OCI-LY7 (cell line): Measurements from ENCODE around the gene MRPL41. TPM values are rescaled to one million over a fixed set of nuclear protein-coding genes. Genes with fewer than 3 reads are reported as not detected.
"Not testable (repeated sequence)": the region's sequence is repeated elsewhere in the genome, so short reads cannot be mapped to it uniquely, and the experiment has no call there.

Experiments used
- BruUV-seq: library from RNA; stranded (reverse); fragments of 400-500 nt; replicated peaks from 2 replicates; lab custom pipeline; 2021; lab: Mats Ljungman, UMichigan
- CTCF ChIA-PET: fragments of 300-600 bp; sonication (Branson Sonifier 250); formaldehyde crosslinking; loops from one replicate; lab custom pipeline; 2022; ENCODE audit warnings: antibody characterized with exemption; ENCODE audit not compliant: unreplicated experiment; lab: Charles Lee
- POLR2A ChIA-PET: fragments of 300-600 bp; sonication (Branson Sonifier 250); formaldehyde crosslinking; loops from one replicate; lab custom pipeline; 2022; ENCODE audit warnings: antibody characterized with exemption; lab: Charles Lee
- DNase-seq: peaks from one replicate; pipeline ENCODE4 v3.0.0-alpha.2; 2015; ENCODE audit warnings: low spot score
- H2AFZ ChIP-seq: fragments of 200-600 bp; sonication (generic), shearing (Covaris generic); 2 replicates; pipeline ENCODE4 v1.6.1; 2014; ENCODE audit warnings: mild to moderate bottlenecking, antibody characterized with exemption, low read length, moderate library complexity
- H3K27ac ChIP-seq: fragments of 200-600 bp; sonication (generic); 2 replicates; pipeline ENCODE4 v1.5.1; 2014; ENCODE audit warnings: mixed run types, low read depth, mild to moderate bottlenecking, moderate library complexity, low read length, inconsistent platforms; ENCODE audit not compliant: poor library complexity, severe bottlenecking
- H3K36me3 ChIP-seq: fragments of 200-600 bp; sonication (generic); 2 replicates; pipeline ENCODE4 v1.6.1; 2014; ENCODE audit warnings: mild to moderate bottlenecking, antibody characterized with exemption, low read length, moderate library complexity, mixed read lengths; ENCODE audit not compliant: insufficient read depth
- H3K4me1 ChIP-seq: fragments of 200-600 bp; sonication (generic); 2 replicates; pipeline ENCODE4 v1.5.1; 2014; ENCODE audit warnings: mild to moderate bottlenecking, low read length; ENCODE audit not compliant: insufficient read depth, poor library complexity, severe bottlenecking
- H3K4me2 ChIP-seq: fragments of 200-600 bp; sonication (generic); 2 replicates; pipeline ENCODE4 v1.6.1; 2014; ENCODE audit warnings: mild to moderate bottlenecking, low read length
- H3K4me3 ChIP-seq: fragments of 200-600 bp; sonication (generic); 2 replicates; pipeline ENCODE4 v1.5.1; 2014; ENCODE audit warnings: mild to moderate bottlenecking, low read depth, low read length; ENCODE audit not compliant: poor library complexity, severe bottlenecking
- H3K79me2 ChIP-seq: fragments of 200-600 bp; sonication (generic); 2 replicates; pipeline ENCODE4 v1.6.1; 2016; ENCODE audit warnings: low read depth, mild to moderate bottlenecking, low read length, moderate library complexity, mixed read lengths; ENCODE audit not compliant: insufficient read depth
- H3K9me2 ChIP-seq: fragments of 200-600 bp; sonication (generic); 2 replicates; pipeline ENCODE4 v1.6.1; 2016; ENCODE audit warnings: mild to moderate bottlenecking, low read length, mixed read lengths; ENCODE audit not compliant: insufficient read depth
- H3K9me3 ChIP-seq: fragments of 200-600 bp; sonication (generic); 2 replicates; pipeline ENCODE4 v1.6.1; 2014; ENCODE audit warnings: mild to moderate bottlenecking, mixed run types, low read length, mixed read lengths
- H4K20me1 ChIP-seq: fragments of 200-600 bp; sonication (generic); 2 replicates; pipeline ENCODE4 v1.6.1; 2014; ENCODE audit warnings: mild to moderate bottlenecking, antibody characterized with exemption, low read length, moderate library complexity, mixed read lengths; ENCODE audit not compliant: insufficient read depth
- CTCF ChIP-seq: fragments of 200-600 bp; sonication (generic); conservative IDR thresholded peaks from 2 replicates; pipeline ENCODE4 v1.5.1; 2014; ENCODE audit warnings: mild to moderate bottlenecking, antibody characterized with exemption, low read length, moderate library complexity, mixed read lengths
- EZH2phosphoT487 ChIP-seq: fragments of 200-600 bp; sonication (generic); IDR thresholded peaks from 2 replicates; pipeline ENCODE4 v1.6.1; 2018; ENCODE audit warnings: low read depth, borderline replicate concordance, mild to moderate bottlenecking, mixed run types, antibody characterized with exemption, low read length, moderate library complexity, mixed read lengths
- intact Hi-C: fragments of 100-400 bp; cut with micrococcal nuclease; formaldehyde crosslinking; loops from one replicate; pipeline ENCODE4 v1.10.0; 2022; ENCODE audit not compliant: unreplicated experiment
- total RNA-seq, 2 experiments: library from RNA; depleted of rRNA in 1 of 2; stranded (reverse); fragments of >200 nt in 1 of 2; shearing (Covaris generic) in 1 of 2; gene quantifications; 2 replicates each; pipeline ENCODE4 v1.2.3, GENCODE V29; 2014 to 2022

MRPL41 gene
- total RNA-seq, 2 experiments from 2014 or later = 26.4 to 34.8 TPM

- TF ChIP-seq EZH2phosphoT487 (no peak), CTCF (no peak)
- Histone ChIP-seq H3K9me2 (no peaks in the 10 kb centered on the region), H3K4me3 (no peak overlapping the region), H3K9me3 (no peaks in the 10 kb centered on the region), H4K20me1 (no peaks in the 10 kb centered on the region), H3K79me2 (no peaks in the 10 kb centered on the region), H2AFZ (no peak overlapping the region), H3K4me1 (no peaks in the 10 kb centered on the region), H3K36me3 (no peaks in the 10 kb centered on the region), H3K27ac (no peak overlapping the region), H3K4me2 (no peak overlapping the region)
- no peak for DNase-seq
- intact Hi-C loops = no loop called here
- CTCF ChIA-PET = no interaction called here
- no TSS peak for BruUV-seq
- POLR2A ChIA-PET = no interaction called here
Measured at GRCh38 chr9:137506702-137507171, 44.9 kb upstream of the MRPL41 start.

- Histone ChIP-seq H3K4me2 (no peak overlapping the region), H2AFZ (no peak overlapping the region), H3K9me2 (no peaks in the 10 kb centered on the region), H3K27ac (no peak overlapping the region), H3K79me2 (no peaks in the 10 kb centered on the region), H4K20me1 (no peaks in the 10 kb centered on the region), H3K4me1 (no peaks in the 10 kb centered on the region), H3K4me3 (no peak overlapping the region), H3K36me3 (no peaks in the 10 kb centered on the region), H3K9me3 (no peaks in the 10 kb centered on the region)
- intact Hi-C loops = no loop called here
- BruUV-seq = no TSS peak
- POLR2A ChIA-PET = no interaction called here
- no peak for DNase-seq
- TF ChIP-seq CTCF = no peak
- TF ChIP-seq EZH2phosphoT487 = no peak
- CTCF ChIA-PET = interaction anchor here (0.8 kb wide), 1 partner anchor 43 kb away, joined by 3 read pairs; the partner anchor contains the start of gene MRPL41
Measured at GRCh38 chr9:137509198-137509597, 42.5 kb upstream of the MRPL41 start.

DNA sequence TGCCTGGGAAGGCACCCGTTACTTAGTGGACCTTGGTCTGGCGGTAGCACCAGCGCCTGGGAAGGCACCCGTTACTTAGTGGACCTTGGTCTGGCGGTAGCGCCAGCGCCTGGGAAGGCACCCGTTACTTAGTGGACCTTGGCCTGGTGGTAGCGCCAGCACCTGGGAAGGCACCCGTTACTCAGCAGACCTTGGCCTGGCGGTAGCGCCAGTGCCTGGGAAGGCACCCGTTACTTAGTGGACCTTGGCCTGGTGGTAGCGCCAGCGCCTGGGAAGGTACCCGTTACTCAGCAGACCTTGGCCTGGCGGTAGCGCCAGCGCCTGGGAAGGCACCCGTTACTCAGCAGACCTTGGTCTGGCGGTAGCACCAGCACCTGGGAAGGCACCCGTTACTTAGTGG lies 40.6 kb upstream of the MRPL41 start:
- H3K36me3 ChIP-seq, DNase-seq, H3K9me3 ChIP-seq, POLR2A ChIA-PET, intact Hi-C loops, H3K9me2 ChIP-seq, H3K4me3 ChIP-seq, H3K4me2 ChIP-seq, H4K20me1 ChIP-seq, H2AFZ ChIP-seq, H3K27ac ChIP-seq, H3K4me1 ChIP-seq, H3K79me2 ChIP-seq, CTCF ChIA-PET, BruUV-seq: not testable (repeated sequence)
